Activated naive CD8-positive, alpha-beta T cell treated with anti-CD3 and anti-CD28 coated beads, Interleukin-2, amount 50 U/mL, for 24 hours (primary cell): ENCODE results near the gene SEMA5A.
"Not testable (repeated sequence)": the region's sequence is repeated elsewhere in the genome, so short reads cannot be mapped to it uniquely, and the experiment has no call there.

Experiments
- ATAC-seq: fragments of 150-1000 bp; cut with Tn5 transposase; one replicate; pipeline ENCODE4 v1.10.0; 2021
- DNase-seq: peaks from one replicate; pipeline ENCODE4 v3.0.0; 2021
- H3K27ac Mint-ChIP-seq: one replicate; pipeline ENCODE4 v1.8.0; 2021; ENCODE audit warnings: mild to moderate bottlenecking, mixed read lengths
- H3K27me3 Mint-ChIP-seq: one replicate; pipeline ENCODE4 v1.8.0; 2021; ENCODE audit warnings: mixed read lengths
- H3K36me3 Mint-ChIP-seq: one replicate; pipeline ENCODE4 v1.8.0; 2021; ENCODE audit warnings: low read depth, mixed read lengths
- H3K4me1 Mint-ChIP-seq: one replicate; pipeline ENCODE4 v1.8.0; 2021; ENCODE audit warnings: mixed read lengths
- H3K4me3 Mint-ChIP-seq: one replicate; pipeline ENCODE4 v1.8.0; 2021; ENCODE audit warnings: mild to moderate bottlenecking, moderate library complexity, mixed read lengths
- H3K9me3 Mint-ChIP-seq: one replicate; pipeline ENCODE4 v1.8.0; 2021; ENCODE audit warnings: mixed read lengths

SEMA5A gene

DNA sequence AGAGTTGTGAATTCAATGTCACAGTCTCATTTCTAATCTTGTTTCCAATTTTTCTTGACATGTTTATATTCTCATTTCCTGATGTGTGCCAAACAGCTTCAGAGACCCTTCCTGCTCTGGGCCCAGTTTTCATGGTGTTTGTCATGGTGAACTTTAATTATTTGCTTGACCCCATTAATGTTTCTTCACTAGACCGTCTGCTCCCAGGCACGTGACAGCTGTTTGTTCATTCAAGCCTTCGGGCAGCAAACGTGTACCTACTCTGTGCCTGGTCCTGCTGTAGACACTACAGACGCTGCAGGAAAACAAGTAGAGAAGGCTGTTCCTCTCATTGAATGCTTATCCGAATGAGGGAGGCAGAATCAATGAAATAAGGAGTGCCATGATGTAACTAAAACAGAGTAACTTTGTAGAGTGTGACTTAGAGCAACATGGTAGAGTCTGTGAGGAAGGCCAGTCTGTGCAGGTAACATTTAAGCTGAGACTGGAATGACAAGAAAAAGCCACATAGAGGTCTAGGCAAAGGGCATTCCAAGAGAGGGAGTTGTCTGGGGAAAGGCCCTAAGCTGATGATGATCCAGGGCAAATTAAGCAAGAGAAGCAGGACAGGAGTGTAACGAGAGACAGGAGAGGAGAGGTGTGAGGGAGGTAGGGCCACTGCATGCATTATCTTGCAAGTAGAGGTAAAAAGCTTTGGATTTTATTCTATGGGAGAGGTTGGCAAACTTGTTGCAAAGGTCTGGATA is 191.4 kb downstream of the SEMA5A start:
- Mint-ChIP-seq H3K27ac (no peak overlapping the region), H3K36me3 (no peaks in the 10 kb centered on the region), H3K4me3 (no peak overlapping the region), H3K27me3 (no peaks in the 10 kb centered on the region), H3K4me1 (no peaks in the 10 kb centered on the region), H3K9me3 (peaks cover 6% of the 10 kb centered on the region)
- DNase-seq (no peak), ATAC-seq (no peak)

DNA sequence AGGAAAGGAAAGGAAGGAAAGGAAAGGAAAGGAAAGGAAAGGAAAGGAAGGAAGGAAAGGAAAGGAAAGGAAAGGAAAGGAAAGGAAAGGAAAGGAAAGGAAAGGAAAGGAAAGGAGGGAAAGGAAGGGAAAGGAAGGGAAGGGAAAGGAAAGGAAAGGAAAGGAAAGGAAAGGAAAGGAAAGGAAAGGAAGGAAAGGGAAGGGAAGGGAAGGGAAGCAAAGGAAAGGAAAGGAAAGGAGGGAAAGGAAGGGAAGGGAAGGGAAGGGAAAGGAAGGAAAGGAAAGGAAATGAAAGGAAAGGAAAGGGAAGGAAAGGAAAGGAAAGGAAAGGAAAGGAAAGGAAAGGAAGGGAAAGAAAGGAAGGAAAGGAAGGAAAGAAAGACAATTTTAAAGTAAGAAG is 192.8 kb downstream of the SEMA5A start:
- not testable (repeated sequence) for H3K27me3 Mint-ChIP-seq, H3K36me3 Mint-ChIP-seq, H3K9me3 Mint-ChIP-seq, DNase-seq, H3K4me1 Mint-ChIP-seq, ATAC-seq, H3K4me3 Mint-ChIP-seq, H3K27ac Mint-ChIP-seq

DNA sequence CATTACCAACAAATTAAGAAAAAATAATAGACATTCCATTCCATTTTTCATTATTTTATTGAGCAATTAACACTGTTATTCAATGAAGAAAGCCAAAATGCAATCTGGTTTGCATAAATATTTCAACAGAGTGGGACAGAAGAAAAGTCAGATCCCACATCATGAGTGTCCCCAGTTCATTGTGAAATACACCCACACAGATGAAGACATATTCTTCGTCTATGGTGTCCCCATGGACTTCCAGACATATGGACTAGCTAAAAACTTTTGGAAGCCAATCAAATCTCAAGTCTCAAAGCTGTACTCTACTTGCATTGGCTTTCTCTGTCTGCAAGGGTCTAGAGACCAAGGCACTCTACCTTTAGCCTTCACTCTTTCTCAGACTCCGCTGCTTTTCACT is 194.3 kb downstream of the SEMA5A start:
- no peaks in the 10 kb centered on the region for H3K36me3 Mint-ChIP-seq
- H3K27me3 Mint-ChIP-seq, result no peaks in the 10 kb centered on the region
- H3K9me3 Mint-ChIP-seq, result peaks cover 6% of the 10 kb centered on the region
- H3K4me1 Mint-ChIP-seq, result no peaks in the 10 kb centered on the region
- no peak for DNase-seq
- ATAC-seq, result no peak
- no peak overlapping the region for H3K4me3 Mint-ChIP-seq
- H3K27ac Mint-ChIP-seq, result no peak overlapping the region

DNA sequence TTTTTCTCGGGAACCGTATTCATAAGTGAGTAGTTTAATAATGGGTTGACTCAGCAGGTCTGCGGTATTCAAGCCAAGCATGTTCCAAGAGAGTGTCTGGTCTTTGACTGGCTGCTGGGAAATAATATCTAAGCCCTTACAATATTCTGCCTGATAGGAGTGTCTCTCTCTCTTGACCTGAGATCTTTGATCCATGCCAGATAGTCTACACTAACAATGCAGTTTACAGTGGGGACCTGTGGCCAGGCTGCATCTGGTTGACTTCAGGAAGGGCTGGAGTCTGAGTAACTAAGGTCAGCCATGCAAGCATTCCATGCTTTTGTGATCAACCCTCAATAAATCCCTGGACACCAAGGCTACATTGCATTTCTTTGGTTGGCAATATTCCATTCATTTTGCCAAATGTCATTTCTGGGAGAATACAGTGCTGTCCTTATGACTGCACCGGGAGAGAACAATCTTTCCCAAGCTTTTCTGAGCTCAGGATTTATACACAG is 195.5 kb downstream of the SEMA5A start:
- H3K4me1 Mint-ChIP-seq, result no peaks in the 10 kb centered on the region
- no peak overlapping the region for H3K27ac Mint-ChIP-seq
- peaks cover 6% of the 10 kb centered on the region for H3K9me3 Mint-ChIP-seq
- DNase-seq (no peak), ATAC-seq (no peak)
- no peaks in the 10 kb centered on the region for H3K27me3 Mint-ChIP-seq
- no peaks in the 10 kb centered on the region for H3K36me3 Mint-ChIP-seq
- H3K4me3 Mint-ChIP-seq, result no peak overlapping the region

DNA sequence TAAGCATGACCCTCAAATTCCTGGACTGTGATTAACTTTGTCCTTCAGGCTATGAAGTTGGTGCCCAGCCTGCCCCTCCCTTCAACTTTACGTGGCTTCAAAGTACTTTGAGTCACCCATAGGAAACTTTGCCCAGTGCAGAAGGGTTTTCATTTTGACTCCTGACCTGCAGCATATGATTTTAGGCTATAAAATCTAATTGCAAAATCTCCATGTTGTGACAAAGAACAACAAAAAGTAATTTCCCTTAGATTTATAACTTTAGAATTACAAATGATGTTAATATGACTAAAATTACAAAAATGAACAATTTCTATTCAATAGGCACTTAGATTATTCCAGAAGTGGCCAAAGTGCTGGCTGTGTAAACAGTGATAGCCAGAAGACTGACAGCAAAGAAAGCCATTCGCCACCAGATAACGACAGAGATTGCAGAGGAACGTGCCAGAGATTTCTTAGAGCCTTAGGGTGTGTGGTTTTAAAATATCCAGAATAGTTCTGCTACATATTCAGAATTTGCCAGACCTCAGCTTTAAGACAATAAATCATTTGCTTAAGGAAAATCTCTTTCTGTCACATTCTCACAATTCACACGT is 197.4 kb downstream of the SEMA5A start:
- no peak overlapping the region for H3K27ac Mint-ChIP-seq
- no peak for DNase-seq
- H3K4me1 Mint-ChIP-seq, result no peaks in the 10 kb centered on the region
- peaks cover 6% of the 10 kb centered on the region for H3K9me3 Mint-ChIP-seq
- ATAC-seq, result no peak
- H3K27me3 Mint-ChIP-seq, result no peaks in the 10 kb centered on the region
- H3K4me3 Mint-ChIP-seq, result no peak overlapping the region
- H3K36me3 Mint-ChIP-seq, result no peaks in the 10 kb centered on the region

DNA sequence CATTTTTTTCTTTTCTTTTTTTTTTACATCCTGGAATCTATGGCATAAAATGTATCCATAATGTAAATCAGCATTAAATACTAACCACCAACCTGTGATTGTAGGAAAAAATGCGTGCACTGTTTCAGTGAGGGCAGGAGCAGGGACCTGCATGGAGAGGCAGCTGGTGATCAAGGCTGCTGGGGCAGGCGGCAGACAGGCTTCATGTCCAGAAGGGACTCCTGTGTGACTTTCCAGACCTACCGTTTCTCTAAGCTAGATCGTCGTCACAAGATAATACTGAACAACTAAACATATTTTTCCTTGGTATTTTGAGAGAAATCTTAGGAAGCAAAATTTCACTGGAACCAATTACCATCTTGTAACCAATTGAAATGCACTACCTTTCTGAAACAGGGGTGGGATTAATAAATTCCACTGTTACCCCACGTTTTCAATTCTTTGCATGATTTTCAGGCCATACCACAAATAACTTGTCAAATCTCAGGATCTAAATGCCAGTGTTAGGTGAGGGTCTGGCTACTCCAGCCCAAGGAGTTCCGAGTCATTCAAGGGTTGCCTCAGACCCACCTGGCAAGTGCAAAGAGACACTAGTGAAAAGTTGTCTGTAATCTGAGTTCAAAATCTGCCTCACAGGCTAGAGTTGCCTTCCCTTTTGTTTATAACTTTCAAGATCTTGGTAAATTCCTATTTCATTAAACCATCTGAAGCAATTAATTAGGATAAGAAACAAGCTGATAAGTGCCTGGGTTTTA is 198.2 kb downstream of the SEMA5A start:
- DNase-seq (no peak), ATAC-seq (no peak)
- Mint-ChIP-seq H3K27ac (no peak overlapping the region), H3K4me3 (no peak overlapping the region), H3K4me1 (no peaks in the 10 kb centered on the region), H3K9me3 (peaks cover 3% of the 10 kb centered on the region), H3K27me3 (no peaks in the 10 kb centered on the region), H3K36me3 (no peaks in the 10 kb centered on the region)

DNA sequence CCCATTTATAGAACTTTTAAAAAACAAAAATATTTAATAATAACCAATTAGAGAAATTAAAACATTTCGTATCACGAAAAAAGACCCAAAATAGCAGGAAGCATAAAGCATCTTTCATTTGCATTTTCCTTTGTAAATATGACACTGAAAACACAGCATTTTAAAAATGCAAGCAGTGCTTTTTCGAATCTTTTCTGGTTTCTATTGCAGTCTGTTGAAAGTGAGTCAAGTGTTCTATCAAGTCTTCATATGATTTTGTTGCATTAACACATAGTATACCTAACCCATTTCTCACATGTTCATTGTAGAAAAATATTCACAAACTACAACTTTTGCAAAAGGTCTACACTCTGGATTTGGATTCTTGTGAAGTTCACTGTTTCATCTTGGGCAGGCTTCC is 198.8 kb downstream of the SEMA5A start:
- H3K27ac Mint-ChIP-seq, result no peak overlapping the region
- no peak overlapping the region for H3K4me3 Mint-ChIP-seq
- H3K9me3 Mint-ChIP-seq, result no peaks in the 10 kb centered on the region
- no peaks in the 10 kb centered on the region for H3K27me3 Mint-ChIP-seq
- H3K4me1 Mint-ChIP-seq, result no peaks in the 10 kb centered on the region
- no peaks in the 10 kb centered on the region for H3K36me3 Mint-ChIP-seq
- DNase-seq (no peak), ATAC-seq (no peak)

DNA sequence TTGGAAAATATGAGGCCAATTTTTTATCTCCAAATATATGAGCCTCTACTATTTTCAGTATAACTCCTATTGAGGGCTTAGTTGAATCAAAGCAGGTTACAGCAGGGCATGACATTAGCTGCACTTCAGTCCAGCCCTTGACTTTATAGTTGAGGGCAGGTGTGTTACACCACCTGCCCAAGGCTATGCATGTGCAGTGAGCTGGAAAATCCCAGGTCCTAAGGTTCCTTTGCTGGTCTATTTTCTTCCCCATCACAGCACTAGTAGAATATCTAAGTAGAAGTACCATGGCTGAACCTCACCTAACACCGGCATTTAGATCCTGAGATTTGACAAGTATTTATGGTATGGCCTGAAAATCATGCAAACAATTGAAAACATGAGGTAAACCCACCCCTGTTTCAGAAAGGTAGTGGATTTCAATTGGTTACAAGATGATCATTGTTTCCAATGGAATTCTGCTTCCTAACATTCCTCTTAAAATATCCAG is 201.1 kb downstream of the SEMA5A start:
- H3K4me1 Mint-ChIP-seq, result no peaks in the 10 kb centered on the region
- DNase-seq (no peak), ATAC-seq (no peak)
- no peak overlapping the region for H3K4me3 Mint-ChIP-seq
- H3K27me3 Mint-ChIP-seq, result no peaks in the 10 kb centered on the region
- H3K27ac Mint-ChIP-seq, result no peak overlapping the region
- H3K36me3 Mint-ChIP-seq, result no peaks in the 10 kb centered on the region
- peaks cover 6% of the 10 kb centered on the region for H3K9me3 Mint-ChIP-seq

DNA sequence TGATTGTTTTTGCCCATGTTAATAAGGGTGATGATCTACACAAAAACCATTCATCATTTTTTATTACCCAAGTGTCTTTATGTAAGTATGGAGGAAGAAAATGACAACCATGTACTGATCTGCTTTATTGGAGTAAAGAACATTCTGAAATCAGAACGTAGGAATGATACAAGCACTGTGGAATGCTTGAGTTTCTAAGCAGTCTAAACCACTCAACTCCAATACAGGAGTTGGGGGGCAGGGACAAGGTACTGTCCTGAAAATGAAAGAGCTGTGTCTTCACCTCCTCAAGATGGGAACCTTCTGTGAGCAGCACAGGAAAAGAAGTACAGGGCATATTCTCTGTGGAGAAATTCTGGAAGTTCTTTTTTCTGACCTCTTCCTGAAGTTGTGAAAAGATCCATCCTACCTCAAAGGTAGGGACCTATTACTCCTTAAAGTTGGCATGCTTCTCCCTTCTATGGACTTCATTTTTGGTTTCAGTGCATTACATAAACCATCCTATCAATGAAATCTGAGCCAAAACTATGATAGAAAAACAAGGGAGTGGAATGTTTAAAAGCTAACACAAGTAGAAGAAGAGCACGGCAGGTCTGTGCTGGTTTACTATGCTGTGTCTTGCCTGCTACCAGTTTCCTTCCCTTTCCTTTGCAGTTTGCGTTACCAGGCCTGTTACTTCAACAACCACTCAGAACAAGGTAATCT is 202.6 kb downstream of the SEMA5A start:
- Mint-ChIP-seq H3K27me3 (no peaks in the 10 kb centered on the region), H3K9me3 (peaks cover 11% of the 10 kb centered on the region), H3K4me1 (no peaks in the 10 kb centered on the region), H3K4me3 (no peak overlapping the region), H3K36me3 (no peaks in the 10 kb centered on the region), H3K27ac (no peak overlapping the region)
- ATAC-seq (no peak), DNase-seq (no peak)

DNA sequence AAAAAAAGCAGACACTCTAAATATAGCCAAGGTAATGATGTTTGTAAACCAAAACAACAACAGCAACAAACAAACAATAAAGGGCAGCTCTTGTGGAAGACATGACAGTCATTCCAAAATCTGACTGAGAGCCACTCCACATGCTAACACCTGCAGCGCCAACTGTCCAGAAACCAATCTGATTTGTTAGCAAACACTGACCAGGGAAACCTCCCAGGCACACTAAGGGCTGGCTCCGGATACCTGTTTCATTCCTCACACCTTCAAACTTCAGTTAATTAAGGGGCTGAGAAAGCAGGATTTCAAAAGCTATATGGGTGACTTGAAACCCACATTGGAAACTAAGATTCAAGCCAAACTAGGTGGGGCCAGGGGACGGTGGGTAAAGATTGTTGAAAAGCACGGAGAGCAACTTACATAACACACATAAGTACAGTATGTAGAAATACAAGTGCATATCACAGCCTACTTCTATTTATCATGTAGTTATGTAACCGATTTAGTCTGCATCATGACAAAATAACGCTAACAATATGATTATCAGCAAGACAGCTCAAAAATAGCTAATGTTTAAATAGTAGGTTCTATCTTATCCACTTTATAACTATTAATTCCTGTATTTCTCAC is 203.6 kb downstream of the SEMA5A start:
- H3K4me3 Mint-ChIP-seq, result no peak overlapping the region
- peaks cover 11% of the 10 kb centered on the region for H3K9me3 Mint-ChIP-seq
- H3K4me1 Mint-ChIP-seq, result no peaks in the 10 kb centered on the region
- no peaks in the 10 kb centered on the region for H3K27me3 Mint-ChIP-seq
- ATAC-seq, result no peak
- no peak overlapping the region for H3K27ac Mint-ChIP-seq
- DNase-seq, result no peak
- no peaks in the 10 kb centered on the region for H3K36me3 Mint-ChIP-seq

DNA sequence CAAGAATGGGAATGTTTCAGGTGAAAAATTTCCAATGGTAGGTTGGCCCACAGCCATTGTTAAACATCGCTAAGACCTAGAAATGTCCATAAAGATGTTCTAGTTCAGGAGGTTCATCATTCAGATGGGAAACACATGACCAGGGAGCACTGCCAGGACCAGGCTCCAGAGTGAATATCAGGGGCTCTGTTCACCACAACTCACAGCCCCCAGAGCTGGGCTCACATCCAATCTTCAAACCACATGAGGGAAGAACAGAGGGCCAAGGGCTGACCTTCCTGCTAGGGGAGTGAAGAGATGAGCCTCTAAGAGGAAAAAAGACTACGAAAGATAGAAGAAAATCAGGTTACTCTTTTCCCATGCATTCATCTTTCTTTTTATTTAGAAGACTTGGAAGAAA is 205.8 kb downstream of the SEMA5A start:
- H3K4me1 Mint-ChIP-seq, result no peaks in the 10 kb centered on the region
- H3K27ac Mint-ChIP-seq, result no peak overlapping the region
- no peaks in the 10 kb centered on the region for H3K27me3 Mint-ChIP-seq
- no peaks in the 10 kb centered on the region for H3K36me3 Mint-ChIP-seq
- no peak overlapping the region for H3K4me3 Mint-ChIP-seq
- DNase-seq (no peak), ATAC-seq (no peak)
- H3K9me3 Mint-ChIP-seq, result peaks cover 11% of the 10 kb centered on the region

DNA sequence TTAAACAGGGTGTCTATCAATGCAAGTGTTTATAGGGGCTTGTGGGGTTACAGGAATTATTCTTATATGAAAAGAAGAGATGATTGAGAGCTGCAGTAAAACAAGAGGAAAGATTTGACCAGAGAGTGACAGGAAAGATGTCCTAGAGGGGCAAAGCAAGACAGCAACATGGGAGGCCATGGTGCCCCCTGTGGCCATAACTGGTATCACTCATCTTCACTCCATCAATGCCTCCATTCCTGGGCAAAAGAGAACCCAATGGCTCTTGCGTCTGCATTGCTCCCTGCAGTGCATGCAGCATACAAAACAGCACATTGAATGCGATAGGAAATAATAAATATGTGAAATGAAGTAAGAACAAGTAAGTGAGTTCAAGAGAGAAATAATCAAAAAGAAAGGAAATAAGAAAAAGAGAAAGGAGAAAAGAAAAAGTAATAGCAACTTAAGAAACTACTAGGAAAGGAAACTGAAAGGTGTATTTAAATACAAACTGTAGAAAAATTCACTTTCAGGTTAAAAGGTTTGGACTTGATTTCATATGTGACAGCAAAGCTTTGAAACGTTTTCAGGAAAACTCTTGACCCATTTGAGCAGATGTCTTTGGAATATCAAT is 206.6 kb downstream of the SEMA5A start:
- Mint-ChIP-seq H3K36me3 (no peaks in the 10 kb centered on the region), H3K27me3 (no peaks in the 10 kb centered on the region), H3K9me3 (peaks cover 11% of the 10 kb centered on the region), H3K4me3 (no peak overlapping the region), H3K27ac (no peak overlapping the region), H3K4me1 (no peaks in the 10 kb centered on the region)
- ATAC-seq, result no peak
- DNase-seq, result peak; percentile 4

DNA sequence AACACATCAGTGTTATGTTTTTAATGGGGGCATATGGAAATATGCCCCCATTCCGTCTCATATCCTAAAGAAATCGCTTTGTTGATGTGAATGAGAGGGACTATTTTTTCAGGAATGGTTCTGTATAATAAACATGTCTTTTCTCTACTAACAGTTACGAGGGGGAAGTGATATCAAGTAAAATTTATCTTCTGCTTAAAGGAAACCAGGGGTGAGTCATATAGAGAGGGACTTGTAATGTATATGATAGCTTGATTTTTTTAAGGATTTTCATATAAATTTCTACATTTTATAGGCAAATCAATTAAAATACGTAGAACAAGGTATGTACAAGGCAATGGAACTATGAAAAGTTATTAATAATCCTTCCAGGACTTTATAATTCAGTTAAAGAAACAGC is 207.1 kb downstream of the SEMA5A start:
- Mint-ChIP-seq H3K4me1 (no peaks in the 10 kb centered on the region), H3K27me3 (no peaks in the 10 kb centered on the region), H3K4me3 (no peak overlapping the region), H3K9me3 (peaks cover 11% of the 10 kb centered on the region), H3K36me3 (no peaks in the 10 kb centered on the region), H3K27ac (no peak overlapping the region)
- no peak for DNase-seq
- ATAC-seq, result no peak
